ENCODE measurements around the gene SUPT6H.

Gene SUPT6H

GRCh38 chr17:28684963-28685362 is 23.0 kb downstream of the SUPT6H start:
- H3K4me3 ChIP-seq (ENCODE audit: control insufficient read depth, low read depth, low read length) = no peak overlapping the region
- DNase-seq (ENCODE audit: low read depth) = no peak
- TF ChIP-seq, protein P1, sequence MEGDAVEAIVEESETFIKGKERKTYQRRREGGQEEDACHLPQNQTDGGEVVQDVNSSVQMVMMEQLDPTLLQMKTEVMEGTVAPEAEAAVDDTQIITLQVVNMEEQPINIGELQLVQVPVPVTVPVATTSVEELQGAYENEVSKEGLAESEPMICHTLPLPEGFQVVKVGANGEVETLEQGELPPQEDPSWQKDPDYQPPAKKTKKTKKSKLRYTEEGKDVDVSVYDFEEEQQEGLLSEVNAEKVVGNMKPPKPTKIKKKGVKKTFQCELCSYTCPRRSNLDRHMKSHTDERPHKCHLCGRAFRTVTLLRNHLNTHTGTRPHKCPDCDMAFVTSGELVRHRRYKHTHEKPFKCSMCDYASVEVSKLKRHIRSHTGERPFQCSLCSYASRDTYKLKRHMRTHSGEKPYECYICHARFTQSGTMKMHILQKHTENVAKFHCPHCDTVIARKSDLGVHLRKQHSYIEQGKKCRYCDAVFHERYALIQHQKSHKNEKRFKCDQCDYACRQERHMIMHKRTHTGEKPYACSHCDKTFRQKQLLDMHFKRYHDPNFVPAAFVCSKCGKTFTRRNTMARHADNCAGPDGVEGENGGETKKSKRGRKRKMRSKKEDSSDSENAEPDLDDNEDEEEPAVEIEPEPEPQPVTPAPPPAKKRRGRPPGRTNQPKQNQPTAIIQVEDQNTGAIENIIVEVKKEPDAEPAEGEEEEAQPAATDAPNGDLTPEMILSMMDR (IDR thresholded peaks at IDR 0.05; ENCODE audit: control insufficient read depth, insufficient read depth, low read depth, low read length, missing control alignments) = no peak

DNA sequence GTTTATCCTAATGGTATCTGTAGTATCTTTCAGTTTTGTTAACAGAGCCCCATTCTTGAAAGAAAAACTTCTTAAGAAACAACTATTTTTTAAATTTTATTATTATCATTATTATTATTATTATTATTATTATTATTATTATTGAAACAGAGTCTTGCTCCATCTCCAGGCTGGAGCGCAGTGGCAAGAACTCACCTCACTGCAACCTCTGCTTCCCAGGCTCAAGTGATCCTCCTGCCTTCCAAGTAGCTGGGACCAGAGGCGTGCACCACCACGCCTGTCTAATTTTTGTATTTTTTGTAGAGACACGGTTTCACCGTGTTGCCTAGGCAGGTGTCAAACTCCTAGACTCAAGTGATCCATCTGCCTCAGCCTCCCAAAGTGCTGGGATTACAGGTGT is 23.4 kb downstream of the SUPT6H start:
- H3K4me3 ChIP-seq (ENCODE audit: control insufficient read depth, low read depth, low read length) = no peak overlapping the region
- DNase-seq (ENCODE audit: low read depth) = no peak
- TF ChIP-seq, protein P1 (IDR thresholded peaks at IDR 0.05; ENCODE audit: control insufficient read depth, insufficient read depth, low read depth, low read length, missing control alignments) = no peak

- no peak overlapping the region for H3K4me3 ChIP-seq (ENCODE audit: control insufficient read depth, low read depth, low read length)
- TF ChIP-seq, protein P1 (IDR thresholded peaks at IDR 0.05; ENCODE audit: control insufficient read depth, insufficient read depth, low read depth, low read length, missing control alignments) = no peak
- no peak for DNase-seq (ENCODE audit: low read depth)
These were observed 24.3 kb downstream of the SUPT6H start for GRCh38 chr17:28686296-28686695.

DNA sequence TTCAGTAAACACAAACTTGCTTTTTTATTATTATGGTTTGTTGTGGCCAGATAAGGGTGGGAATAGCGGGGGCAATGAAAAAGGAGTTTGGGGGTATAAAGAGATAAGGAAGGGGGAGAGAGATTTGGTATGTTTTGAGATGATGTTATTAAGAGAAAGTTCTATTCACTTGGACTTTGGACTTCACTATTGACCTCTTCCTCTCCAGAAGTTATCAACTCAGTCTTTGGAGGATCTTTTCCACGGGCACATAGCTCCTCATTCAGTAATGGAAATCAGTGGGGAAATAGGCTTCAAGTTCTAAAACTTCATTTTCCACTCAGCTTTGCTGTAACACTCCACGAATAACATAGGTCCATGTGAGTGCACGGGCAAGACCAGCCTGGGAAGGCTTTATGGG is 26.5 kb downstream of the SUPT6H start:
- TF ChIP-seq, protein P1 (IDR thresholded peaks at IDR 0.05; ENCODE audit: control insufficient read depth, insufficient read depth, low read depth, low read length, missing control alignments) = no peak
- no peak for DNase-seq (ENCODE audit: low read depth)
- H3K4me3 ChIP-seq (ENCODE audit: control insufficient read depth, low read depth, low read length) = no peak overlapping the region

DNA sequence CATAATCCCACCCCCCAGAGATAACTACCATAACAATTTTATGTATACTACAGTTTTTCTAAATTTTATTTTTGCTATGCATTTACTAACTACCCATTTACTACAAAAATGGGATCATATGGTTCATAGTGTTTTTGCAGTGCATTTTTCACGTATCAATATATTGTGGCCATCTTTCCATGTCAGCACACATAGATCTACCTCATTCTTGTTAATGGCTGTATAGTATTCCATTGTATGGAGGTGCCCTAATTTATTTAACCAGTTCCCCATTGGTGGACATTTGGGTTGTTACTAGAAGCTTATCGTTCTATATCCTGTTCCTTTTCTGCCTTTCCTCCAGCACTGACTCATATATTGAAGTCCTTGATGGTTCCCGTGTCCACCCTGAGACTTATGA is 27.0 kb downstream of the SUPT6H start:
- no peak overlapping the region for H3K4me3 ChIP-seq (ENCODE audit: control insufficient read depth, low read depth, low read length)
- DNase-seq (ENCODE audit: low read depth) = no peak
- TF ChIP-seq, protein P1 (IDR thresholded peaks at IDR 0.05; ENCODE audit: control insufficient read depth, insufficient read depth, low read depth, low read length, missing control alignments) = no peak

- H3K4me3 ChIP-seq (ENCODE audit: control insufficient read depth, low read depth, low read length) = no peak overlapping the region
- TF ChIP-seq, protein P1 (IDR thresholded peaks at IDR 0.05; ENCODE audit: control insufficient read depth, insufficient read depth, low read depth, low read length, missing control alignments) = no peak
- no peak for DNase-seq (ENCODE audit: low read depth)
These were observed 31.9 kb downstream of the SUPT6H start for GRCh38 chr17:28693869-28694268.
